GM11168 (cell line): ENCODE measurements around the gene MDH2.
"Not testable (repeated sequence)": the region's sequence is repeated elsewhere in the genome, so short reads cannot be mapped to it uniquely, and the experiment has no call there.

ENCODE experiments used
- in situ Hi-C: fragments of 300-500 bp; cut with MboI; formaldehyde crosslinking; loops from one replicate; pipeline ENCODE4 v1.12.0; 2022; ENCODE audit warnings: low sequenced_read_pairs; ENCODE audit not compliant: unreplicated experiment

The MDH2 gene

DNA sequence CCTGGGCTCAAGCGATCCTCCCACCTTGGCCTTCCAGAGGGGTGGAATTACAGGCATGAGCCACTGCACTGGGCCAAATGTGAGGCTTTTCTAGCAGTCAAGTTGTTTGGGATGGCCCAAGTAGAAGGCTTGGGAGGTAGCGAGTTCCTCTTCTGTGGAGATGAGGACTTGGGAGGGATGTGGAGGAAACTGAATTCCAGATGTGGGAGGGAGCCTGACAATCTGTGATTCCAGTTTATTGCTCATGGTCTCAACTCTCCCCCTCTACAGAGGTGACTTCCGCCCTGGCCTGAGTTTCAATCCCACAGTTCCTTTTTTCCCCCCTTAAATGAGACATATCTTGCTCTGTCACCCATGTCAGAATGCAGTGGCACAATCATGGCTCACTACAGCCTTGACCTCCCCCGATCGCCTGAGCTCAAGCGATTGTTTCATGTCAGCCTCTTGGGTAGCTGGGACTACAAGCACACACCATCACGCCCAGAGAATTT, 3.5 kb upstream of the MDH2 start:
- in situ Hi-C loops, result no loop called here

DNA sequence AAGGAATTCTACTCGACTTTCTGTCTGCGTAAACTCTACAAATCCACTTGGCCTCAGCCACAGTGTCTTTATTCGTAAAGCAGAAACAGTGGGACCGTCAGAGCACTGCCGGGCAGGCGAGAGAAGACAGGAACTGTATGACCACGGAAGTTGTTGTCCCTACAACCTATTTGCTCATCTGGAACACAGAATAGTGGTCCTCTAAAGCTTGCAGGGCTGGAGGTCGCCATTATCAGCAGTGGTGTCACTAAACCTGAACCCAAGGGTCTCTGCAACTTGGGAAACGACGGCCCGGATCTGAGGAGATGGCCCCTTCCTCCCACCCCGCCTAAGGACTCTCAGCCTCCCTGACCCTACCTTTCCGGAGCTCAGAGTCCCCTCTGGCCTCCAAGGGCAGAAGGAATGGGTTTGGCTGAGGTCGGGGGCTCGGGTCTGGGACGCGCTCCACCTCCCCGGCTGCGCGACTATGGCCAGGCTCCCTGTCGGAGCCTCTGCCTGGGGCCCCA, 548 bp upstream of the MDH2 start:
- in situ Hi-C loops, result no loop called here

DNA sequence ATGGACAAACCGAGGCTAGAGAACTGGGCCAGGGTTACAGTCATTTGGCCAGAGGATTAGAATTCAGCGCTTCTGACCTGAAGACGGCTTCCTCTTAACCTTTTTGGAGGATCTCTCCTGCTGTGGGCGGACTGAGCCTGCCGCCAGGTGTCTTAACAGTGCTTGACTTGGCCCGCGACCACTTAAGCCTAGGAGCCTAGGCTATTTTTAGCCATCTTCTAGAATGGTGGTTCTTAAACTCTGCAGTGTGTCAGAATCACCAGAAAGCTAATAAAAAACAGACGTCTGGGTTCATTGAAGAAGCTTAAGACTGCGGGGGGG, 722 bp downstream of the MDH2 start:
- in situ Hi-C loops, result no loop called here

DNA sequence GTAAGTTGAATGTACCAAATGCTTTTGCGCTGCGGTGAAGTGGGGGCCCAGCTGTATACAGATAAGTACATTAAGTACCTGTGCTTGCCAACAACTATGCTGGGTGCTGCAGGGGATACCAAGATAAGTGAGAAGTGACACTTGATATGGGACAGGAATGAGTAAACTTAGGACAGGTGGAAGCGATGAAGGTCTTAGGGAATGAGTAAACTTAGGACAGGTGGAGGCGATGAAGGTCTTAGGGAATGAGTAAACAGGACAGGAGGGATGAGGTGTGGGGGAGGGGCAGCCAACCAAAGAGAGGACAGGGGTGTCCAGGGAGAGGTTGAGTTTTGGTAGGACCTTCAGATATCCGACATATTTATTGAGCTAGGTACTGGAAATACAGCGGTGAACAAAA, 1.4 kb downstream of the MDH2 start:
- in situ Hi-C loops, result no loop called here

DNA sequence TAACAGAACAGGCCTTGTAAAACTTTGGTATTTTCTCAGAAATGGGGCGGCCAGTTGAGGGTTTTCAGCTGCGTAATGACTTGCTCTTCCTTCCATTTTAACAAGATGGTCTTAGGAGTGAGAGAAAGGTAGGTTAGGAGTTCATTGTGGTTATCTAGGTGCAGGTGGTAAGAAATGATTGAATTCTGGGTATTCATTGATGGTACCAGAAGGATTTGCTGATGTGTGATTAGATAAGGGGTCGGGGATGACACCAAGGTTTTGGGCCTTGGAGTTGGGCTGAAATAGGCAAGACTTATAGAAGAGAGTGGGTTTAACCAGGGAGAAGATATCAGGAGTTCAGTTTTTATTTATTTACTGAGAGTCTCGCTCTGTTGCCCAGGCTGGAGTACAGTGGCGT, 2.6 kb downstream of the MDH2 start:
- in situ Hi-C loops, result no loop called here

DNA sequence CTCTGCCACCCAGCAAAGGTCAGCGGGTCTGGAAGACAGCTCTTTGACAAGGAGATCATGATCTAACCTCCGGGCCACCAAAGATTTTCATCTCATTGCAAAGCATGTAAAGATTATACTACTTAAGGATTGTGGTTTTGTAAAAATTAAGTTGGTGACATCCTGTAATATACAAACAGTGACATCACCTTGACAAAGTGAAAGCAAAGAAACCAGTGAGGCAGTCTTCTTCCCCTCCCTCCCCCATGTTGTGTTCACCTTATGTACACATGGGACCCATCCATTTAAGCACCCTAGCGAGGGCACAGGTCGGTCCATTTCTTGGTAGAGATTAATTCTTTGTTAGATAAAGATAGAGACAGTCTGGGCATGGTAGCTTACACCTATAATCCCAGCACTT, 3.9 kb downstream of the MDH2 start:
- in situ Hi-C loops, result no loop called here

DNA sequence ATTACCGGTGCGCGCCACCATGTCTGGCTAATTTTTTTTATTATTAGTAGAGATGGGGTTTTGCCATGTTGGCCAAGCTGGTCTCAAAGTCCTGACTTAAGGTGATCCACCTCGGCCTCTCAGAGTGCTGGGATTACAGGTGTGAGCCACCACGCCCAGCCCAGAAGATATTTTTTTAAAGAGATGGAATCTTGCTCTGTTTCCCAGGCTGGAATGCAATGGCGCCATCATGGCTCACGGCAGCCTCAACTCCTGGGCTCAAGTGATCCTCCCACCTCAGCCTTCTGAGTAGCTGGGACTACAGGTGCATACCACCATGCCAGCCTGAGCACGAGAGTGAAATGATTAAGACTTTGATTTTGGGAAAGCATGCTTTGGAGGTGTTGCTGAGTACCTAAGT, 4.8 kb downstream of the MDH2 start:
- in situ Hi-C loops, result not testable (repeated sequence)

DNA sequence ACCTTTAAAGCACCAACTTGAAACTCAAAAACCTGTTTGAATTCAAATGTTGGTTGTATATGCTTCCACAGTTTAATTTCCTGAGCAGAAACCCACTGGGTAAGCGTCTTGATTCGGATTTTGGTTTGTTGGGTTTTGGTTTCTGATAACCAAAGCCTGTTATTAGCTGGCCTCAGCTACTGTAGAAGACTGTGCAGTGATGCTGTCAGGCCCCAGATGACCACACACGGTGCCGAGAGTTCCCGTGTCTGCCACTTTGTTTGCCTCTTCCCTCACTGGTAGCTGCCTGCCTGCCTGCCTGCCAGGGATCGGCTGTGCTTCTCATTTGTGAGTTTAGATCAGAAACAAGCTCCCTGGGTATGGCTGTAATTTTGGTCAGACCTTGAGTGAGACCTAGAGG, 5.6 kb downstream of the MDH2 start:
- in situ Hi-C loops, result no loop called here

DNA sequence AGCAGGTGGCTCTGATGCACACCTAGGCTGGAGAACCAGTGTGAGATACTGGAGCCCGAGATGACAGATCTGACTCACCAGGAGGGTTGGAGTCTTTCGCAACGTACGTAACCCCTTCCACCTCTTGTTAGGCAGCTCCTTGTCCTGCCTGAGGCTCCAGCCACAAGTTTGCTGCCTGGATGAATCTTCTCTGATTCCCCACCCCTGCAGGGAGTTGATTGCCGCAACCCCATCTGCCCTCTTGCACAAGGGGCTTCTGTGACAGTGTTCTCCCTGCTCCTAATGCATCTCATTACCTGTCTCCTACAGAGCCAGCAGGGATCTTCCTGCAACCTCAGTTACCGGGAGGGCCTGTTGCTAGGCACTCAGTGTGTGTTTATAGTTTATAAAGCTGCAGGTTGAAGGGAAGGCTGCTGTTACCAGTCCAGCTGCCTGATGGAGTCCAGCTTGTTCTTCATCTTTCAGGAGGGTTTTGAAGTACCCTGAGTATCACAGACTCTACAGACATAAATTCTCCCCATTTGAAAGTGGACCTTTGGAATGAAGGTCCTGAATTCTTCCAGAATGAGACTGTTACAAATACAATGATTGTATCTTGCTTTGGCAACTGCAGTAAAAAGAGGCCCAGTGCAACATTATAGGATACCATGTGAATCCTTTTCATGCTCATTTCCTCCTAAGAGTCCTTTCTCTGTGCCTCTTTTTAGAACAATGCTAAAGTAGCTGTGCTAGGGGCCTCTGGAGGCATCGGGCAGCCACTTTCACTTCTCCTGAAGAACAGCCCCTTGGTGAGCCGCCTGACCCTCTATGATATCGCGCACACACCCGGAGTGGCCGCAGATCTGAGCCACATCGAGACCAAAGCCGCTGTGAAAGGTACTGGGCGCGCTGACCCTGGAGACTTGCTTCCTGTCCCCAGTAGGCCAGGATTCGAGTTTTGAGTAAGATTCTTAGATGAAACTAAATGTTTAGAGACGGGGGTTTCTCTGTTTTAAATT, 6.5 kb downstream of the MDH2 start:
- in situ Hi-C loops, result no loop called here

DNA sequence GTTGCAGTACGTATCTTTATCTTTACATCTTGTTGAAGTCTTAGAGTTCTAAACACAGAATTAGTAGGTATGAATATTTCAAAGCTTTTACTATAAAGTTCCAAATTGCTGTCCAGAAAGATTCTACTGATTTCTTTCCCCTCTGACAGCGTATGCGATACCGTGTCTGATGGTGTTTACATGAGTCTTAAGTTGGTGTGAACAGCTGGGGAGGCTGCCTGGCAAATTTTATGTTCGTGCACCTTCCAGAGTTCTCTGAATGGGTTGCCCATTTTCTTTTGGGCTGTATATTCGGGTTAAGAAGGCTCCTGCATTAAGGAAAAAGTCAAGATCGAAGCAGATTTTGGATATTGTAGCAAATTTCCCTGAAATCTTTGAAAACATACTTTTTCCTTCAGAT, 8.3 kb downstream of the MDH2 start:
- in situ Hi-C loops, result no loop called here

DNA sequence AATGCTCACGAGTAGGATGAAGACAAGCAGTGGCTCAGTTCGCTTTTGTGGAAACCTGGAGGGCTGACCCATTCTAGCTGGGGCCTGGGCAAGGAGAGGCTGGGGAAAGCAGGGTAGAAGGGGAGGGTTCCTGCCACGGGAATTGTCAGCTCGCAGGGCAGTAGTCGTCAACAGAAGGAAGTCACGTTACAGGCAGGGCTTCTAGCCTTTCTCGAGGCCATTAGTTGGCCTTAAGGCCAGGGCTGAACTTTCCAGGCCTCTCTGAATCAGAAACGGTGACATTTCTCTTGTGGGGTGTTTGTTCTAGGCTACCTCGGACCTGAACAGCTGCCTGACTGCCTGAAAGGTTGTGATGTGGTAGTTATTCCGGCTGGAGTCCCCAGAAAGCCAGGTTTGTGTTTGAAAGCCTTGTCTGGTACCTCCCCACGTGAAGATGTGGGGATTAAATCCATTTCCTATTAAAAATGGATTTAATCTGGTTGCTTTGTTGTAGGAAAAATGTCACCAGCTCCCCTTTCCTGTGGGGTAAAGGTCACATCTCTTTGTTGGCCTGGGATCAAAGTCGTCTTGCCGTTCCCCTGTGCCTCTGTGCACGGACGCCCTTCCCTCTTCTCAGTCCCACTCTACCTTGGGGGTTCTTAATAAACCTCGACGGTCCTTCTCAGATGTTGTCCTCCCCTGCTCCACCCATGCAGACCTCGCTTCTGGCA, 9.4 kb downstream of the MDH2 start:
- in situ Hi-C loops, result no loop called here

DNA sequence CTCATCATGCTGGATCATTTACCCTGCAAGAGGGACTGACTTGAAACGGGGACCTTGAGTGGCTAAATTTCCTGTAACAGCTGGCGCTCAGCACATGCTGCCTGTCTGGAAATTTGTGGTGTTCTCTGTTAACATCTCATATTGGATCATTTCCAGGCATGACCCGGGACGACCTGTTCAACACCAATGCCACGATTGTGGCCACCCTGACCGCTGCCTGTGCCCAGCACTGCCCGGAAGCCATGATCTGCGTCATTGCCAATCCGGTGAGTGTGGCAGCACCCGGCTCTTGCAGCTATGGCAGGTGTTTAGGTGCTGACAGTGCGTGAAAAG, 9.9 kb downstream of the MDH2 start:
- in situ Hi-C loops, result no loop called here

DNA sequence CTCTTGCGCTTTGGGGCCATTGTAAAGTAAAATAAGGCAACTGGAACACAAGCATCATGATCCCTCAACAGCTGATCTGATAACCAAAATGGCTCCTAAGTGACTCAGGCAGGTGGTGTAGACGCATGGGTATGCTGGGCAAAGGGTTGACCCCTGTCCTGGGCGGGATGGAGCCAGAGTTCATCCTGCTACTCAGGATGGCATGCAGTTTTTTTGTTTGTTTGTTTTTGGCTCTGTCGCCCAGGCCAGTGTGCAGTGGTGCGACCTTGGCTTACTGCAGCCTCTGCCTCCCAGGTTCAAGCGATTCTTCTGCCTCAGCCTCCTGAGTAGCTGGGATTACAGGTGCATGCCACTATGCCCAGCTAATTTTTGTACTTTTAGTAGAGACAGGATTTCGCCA, 10.8 kb downstream of the MDH2 start:
- in situ Hi-C loops, result not testable (repeated sequence)

DNA sequence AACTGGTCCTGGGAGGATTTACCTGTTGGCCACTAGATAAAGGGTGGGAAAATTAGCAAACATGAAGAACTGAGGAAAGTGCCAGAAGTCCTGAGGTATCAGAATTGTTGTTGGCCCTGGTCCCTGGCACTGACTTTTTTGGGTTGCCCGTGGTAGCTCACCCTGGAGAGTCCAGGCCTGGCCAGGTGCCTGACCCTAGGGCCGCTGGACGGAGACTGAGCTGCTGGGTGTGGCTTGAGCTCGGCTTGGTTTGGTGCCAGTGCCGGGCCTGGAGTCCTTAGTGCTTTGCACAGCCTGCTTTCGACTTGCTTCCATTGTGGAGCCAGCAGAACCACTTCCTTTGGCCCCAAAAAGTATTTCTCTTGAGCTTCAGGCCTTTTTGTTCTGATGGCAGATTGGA, 12.9 kb downstream of the MDH2 start:
- in situ Hi-C loops, result no loop called here

DNA sequence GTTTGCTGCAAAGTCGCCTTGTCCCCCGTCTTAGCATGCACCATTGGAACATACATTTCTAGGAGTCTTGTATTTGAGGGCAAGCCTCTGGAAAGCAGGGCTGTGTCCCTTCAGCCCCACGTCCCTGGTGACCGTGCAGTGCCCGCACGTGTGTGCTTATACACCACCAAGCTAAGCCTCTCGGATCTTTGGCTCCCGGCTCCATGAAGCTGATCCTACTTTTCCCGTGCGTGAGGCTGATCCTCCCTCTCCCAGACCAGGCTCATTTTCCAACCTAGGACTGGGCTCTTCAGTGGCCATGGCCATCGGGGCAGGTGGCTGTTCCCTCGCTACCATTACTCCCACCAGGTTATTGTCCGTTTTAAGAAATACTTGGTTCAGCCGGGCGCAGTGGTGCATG, 14.3 kb downstream of the MDH2 start:
- in situ Hi-C loops, result no loop called here

DNA sequence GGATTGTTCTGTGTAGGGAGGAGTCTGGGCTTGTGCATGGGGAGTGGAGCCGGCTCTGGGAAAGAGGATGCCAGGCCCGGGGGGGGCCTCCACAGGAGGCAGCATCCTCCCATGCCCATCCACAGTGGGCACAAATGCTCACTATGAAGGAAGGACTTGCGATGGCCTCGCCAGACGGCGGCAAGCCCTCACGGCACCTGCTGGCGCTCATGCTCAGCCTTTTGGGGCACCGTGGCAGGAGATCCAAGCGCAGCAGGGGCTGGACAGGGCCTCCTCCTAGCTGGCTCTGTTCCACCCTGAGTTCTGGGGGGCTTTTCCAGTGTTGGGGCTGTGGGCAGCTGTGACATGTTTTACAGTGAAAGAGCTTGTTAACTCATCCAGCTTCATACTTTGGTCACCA, 15.2 kb downstream of the MDH2 start:
- in situ Hi-C loops, result no loop called here

DNA sequence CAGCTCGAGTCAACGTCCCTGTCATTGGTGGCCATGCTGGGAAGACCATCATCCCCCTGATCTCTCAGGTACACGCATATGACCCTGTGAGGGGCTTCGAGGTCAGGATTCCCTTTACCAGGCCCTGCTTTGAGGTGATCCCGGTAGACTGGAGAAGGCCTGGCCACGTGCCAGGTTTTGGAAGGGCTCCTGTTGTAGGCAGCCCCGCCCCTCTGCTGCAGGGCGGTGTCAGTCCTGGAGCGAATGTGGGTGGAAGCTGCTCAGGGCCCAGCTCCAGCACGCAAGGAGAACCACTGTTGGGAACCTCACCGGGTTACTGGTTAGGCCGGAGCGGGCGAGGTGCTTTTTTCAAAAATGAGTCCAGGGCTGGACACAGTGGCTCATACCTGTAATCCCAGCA, 15.6 kb downstream of the MDH2 start:
- in situ Hi-C loops, result no loop called here

DNA sequence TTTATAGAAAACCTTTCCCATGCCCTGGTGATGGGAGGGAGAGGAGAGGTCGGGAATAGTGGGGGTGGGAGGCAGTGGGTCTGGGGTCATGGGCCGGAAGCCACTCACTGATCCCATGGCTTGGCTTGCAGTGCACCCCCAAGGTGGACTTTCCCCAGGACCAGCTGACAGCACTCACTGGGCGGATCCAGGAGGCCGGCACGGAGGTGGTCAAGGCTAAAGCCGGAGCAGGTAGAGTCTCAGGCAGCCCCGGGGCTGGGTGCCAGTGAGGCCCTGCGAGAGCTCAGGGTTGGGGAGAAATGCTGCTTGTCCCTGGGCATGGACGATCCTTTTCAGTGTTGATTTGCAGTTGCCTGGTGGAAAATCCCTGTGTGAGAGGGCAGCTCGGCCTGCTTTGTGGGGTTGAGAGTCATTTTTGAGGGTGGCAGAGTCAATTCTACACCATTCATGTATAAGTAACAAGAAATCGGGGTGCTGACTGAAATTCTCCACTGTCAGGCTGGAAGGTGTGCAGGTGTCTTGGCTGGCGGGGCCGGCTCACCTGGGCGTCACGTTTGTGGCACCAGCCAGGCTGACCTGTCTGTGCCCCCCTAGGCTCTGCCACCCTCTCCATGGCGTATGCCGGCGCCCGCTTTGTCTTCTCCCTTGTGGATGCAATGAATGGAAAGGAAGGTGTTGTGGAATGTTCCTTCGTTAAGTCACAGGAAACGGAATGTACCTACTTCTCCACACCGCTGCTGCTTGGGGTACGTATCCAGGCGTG, 16.5 kb downstream of the MDH2 start:
- in situ Hi-C loops, result no loop called here

DNA sequence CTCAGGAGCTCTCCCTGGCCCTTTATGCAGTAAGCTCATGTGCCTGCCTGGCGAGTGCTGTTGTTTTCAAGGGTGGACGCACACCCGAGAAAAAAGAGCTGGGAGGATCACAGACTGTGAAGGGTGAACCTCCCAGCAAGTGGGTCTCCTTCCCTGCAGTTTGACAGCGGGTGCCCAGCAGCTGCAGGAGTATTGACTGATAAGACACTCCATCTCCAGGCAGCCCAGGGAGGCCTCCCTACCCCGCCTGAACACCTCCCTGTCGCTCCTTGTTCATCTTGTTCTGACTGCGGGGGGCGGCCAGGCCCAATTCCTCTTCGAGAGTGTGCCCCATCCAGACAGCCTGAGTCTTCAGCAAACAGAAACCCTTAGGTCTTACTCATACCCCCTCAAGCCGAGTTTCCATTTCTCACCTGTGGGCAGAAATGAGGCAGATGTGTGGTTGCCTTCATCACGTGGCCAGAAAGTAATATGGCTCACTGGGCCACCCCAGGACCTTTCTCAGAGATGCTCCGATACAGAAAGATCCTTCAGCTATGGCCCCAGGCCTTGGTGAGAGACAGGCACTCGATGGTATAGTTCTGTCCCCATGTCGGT, 17.2 kb downstream of the MDH2 start:
- in situ Hi-C loops, result no loop called here

DNA sequence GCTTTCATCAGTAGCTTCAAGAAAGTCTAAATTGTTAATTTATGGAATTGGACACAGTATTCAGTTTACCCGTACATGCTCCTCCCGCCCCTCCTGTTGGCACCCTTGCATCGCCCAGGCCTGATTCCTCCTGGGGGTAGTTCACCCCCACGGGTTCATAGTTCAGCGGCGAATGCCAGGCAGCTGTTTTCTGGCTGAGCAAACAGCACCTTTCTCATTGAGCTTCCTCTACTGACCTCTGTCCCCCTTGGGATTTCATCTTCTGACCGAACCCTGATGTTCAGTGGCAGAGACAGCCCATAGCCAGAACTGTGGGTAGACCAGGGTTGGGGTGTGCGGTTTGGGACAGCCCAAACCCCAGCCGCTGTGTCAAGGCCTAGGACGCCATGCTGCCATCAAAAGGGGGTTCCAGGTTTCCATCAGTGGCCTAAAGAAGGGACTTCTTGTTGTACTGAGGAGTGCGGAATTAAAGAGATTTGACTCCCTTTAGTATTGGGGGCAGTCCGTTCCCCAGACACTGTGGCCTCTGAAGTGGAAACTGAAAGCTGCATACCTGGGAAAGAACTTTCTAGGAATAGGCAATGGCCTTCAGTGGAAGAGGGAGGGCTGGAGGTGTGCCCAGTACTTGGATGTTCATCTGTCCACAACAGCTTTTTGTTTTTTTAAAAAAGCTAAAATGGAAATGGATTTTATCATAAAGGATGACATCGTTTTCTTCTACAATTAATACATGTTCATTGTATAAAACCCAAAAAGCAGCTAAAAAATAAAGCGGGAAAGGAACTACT, 19.0 kb downstream of the MDH2 start:
- in situ Hi-C loops, result no loop called here
